ENCODE measurements around the gene CFAP68. TPM values are rescaled to one million over a fixed set of nuclear protein-coding genes. Genes with fewer than 3 reads are reported as not detected.

Gene CFAP68
- total RNA-seq, 4 donors from 2014 or later, result 8.2 to 20.9 (median 9.8) TPM

DNA sequence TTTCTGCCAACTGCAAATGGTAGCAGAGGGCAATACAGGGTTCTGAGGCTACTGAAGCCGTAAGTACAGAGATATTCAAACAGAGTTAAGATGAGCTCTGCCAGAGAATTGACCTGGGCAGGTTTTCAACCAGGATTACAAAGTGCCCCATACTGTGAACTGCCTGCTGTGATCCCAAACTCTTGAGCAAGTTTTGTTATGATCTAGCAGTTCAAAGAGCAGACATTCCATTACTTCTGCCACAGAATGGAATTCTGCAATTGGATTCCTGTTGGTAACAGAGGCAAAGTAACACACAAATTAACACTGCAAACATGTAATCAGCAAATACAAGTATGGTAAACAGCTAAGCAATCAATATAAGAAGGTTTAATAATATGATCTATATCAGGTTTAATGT lies 39.2 kb upstream of the CFAP68 start:
- no peak for TF ChIP-seq POLR2A (IDR thresholded peaks at IDR 0.05)
- TF ChIP-seq, protein P1, sequence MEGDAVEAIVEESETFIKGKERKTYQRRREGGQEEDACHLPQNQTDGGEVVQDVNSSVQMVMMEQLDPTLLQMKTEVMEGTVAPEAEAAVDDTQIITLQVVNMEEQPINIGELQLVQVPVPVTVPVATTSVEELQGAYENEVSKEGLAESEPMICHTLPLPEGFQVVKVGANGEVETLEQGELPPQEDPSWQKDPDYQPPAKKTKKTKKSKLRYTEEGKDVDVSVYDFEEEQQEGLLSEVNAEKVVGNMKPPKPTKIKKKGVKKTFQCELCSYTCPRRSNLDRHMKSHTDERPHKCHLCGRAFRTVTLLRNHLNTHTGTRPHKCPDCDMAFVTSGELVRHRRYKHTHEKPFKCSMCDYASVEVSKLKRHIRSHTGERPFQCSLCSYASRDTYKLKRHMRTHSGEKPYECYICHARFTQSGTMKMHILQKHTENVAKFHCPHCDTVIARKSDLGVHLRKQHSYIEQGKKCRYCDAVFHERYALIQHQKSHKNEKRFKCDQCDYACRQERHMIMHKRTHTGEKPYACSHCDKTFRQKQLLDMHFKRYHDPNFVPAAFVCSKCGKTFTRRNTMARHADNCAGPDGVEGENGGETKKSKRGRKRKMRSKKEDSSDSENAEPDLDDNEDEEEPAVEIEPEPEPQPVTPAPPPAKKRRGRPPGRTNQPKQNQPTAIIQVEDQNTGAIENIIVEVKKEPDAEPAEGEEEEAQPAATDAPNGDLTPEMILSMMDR (IDR thresholded peaks at IDR 0.05 in 4 of 5, conservative IDR thresholded peaks at IDR 0.05 in 1 of 5), result no peak
- no peak for ATAC-seq
- in situ Hi-C loops (cut with MboI; ENCODE audit: low sequenced_read_pairs in 4 of 4), result loop anchor here (5.0 to 10.0 kb wide), 7 partner anchors 55 to 275 kb away; partner anchors contain the start of gene SIK2 (in 1 of the 4)

DNA sequence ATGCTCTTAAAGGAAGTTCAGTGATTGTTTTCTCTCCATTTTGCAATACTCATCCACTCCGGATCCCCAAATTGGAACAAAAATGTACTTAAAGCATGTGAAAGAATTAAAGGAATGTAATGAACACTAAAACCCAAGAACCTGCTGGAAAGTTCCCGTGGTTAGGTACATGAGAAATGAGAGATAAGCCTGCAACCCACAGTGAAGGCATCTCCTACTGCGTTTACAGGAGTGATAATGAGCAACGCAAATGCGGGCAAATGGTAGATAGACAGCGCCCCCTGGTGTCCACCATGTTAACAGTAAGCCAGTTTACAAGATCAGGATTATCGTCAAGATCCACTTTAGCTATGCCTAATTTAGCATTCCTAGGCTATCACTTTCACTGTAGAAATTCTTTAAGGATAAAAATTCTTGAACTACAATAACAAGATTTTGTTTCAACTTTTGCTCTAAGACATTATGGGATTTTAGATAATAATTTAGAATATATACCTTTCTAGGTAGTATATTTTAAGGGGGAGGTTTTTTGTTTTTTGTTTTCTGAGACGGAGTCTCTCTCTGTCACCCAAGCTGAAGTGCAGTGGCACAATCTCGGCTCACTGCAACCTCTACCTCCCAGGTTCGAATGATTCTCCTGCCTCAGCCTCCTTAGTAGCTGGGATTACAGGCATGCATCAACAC lies 37.8 kb upstream of the CFAP68 start:
- intact Hi-C loops (cut with DNase I; ENCODE audit: low total_unique reads) (loop anchor here (1.0 to 2.0 kb wide), 3 partner anchors 65 to 276 kb away; partner anchors contain the start of gene SIK2), in situ Hi-C loops (cut with MboI; ENCODE audit: low sequenced_read_pairs in 4 of 4) (loop anchor here (5.0 to 10.0 kb wide), 7 partner anchors 57 to 277 kb away; partner anchors contain the start of gene SIK2 (in 1 of the 4))
- Histone ChIP-seq H3K9me3 (no peaks in the 10 kb centered on the region), H3K36me3 (peaks cover 0 to 26% of the 10 kb centered on the region in 2 donors), H3K4me1 (peaks cover 32 to 39% of the 10 kb centered on the region in 2 donors), H3K27me3 (no peaks in the 10 kb centered on the region), H3K4me3 (no peak overlapping the region), H3K27ac (peak overlapping the region; percentile 39 to 81 (median 72))
- TF ChIP-seq, protein P1 (IDR thresholded peaks at IDR 0.05 in 4 of 5, conservative IDR thresholded peaks at IDR 0.05 in 1 of 5), result peak; percentile 83 to 93 (median 90)
- no peak for TF ChIP-seq POLR2A (IDR thresholded peaks at IDR 0.05)
- DNase-seq (peak; percentile 70 to 86), ATAC-seq (peak; percentile 83 to 85)

More for the DNA sequence above, 39.2 kb upstream of the CFAP68 start:
- no peaks in the 10 kb centered on the region for H3K27me3 ChIP-seq
- no peak overlapping the region for H3K4me3 ChIP-seq
- DNase-seq, result no peak
- H3K27ac ChIP-seq, result peak overlapping the region; percentile 57 to 81 (median 72)
- intact Hi-C loops (cut with DNase I; ENCODE audit: low total_unique reads), result loop anchor here (2.0 kb wide), 1 partner anchor 63 kb away; no protein-coding TSS in a partner anchor
- peaks cover 0 to 24% of the 10 kb centered on the region in 2 donors for H3K36me3 ChIP-seq
- no peaks in the 10 kb centered on the region for H3K9me3 ChIP-seq
- H3K4me1 ChIP-seq, result peaks cover 34 to 45% of the 10 kb centered on the region in 2 donors

DNA sequence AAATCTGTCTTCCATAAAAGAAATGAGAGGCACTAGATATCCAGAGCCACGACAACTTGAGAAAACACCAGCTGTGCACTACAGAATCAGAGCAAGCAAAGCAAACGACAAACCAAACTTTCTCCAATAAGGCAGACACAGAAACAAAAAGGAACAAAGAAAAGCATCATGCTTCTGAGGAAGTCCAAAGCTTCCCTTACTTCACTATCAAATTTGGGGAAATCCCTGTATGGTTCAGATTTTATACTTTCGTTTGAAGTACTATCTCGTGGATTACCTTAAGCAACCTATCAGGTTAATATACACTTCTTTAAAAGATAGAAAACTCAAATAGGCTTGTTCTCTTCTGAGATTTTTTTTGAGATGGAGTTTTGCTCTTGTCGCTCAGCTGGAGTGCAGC lies 35.7 kb upstream of the CFAP68 start:
- H3K36me3 ChIP-seq, result peaks cover 0 to 40% of the 10 kb centered on the region in 2 donors
- no peaks in the 10 kb centered on the region for H3K27me3 ChIP-seq
- DNase-seq (no peak), ATAC-seq (no peak)
- no peak for TF ChIP-seq POLR2A (IDR thresholded peaks at IDR 0.05)
- TF ChIP-seq, protein P1 (IDR thresholded peaks at IDR 0.05 in 4 of 5, conservative IDR thresholded peaks at IDR 0.05 in 1 of 5), result no peak
- intact Hi-C loops (cut with DNase I; ENCODE audit: low total_unique reads), result no loop called here
- no peak overlapping the region for H3K4me3 ChIP-seq
- in situ Hi-C loops (cut with MboI; ENCODE audit: low sequenced_read_pairs in 4 of 4), result loop anchor here (5.0 to 10.0 kb wide), 7 partner anchors 59 to 279 kb away; partner anchors contain the start of gene SIK2 (in 1 of the 4)
- H3K4me1 ChIP-seq, result peaks cover 13 to 22% of the 10 kb centered on the region in 2 donors
- no peak overlapping the region for H3K27ac ChIP-seq
- no peaks in the 10 kb centered on the region for H3K9me3 ChIP-seq

DNA sequence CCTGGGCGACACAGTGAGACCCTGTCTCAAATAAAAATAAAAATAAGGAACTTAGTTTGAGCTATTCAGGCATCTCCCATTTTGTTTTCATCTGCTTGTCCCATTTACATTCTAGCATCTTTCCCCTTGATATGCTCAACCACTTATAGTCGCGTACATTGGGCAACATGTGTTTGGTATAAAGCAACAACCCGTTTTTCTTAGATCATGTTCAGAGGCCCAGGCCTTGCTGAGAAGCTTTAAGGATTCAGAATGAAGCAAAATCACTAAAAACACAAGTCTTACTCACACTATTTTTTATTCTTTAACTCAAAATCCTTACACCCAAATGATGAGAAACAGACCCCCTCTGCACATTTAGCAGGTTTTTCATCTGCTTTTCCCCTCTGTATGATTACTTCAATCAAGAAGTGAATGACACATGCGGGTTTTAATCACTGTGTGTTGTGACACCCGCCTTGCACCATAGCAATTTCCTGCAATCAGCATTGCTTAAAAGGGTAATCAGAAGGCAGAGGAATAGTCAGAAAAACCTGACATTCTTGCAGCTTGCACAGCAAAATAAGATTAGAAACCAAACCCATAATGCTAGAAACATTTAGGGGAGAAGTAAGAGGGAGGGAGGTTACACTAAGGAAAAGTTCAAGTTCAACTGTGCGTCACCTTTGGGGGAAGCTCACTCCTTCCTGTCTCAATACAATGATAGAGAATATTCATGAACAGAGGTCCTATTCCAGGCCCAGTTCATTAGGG lies 33.9 kb upstream of the CFAP68 start:
- H3K4me3 ChIP-seq, result no peak overlapping the region
- peaks cover 0 to 57% of the 10 kb centered on the region in 2 donors for H3K36me3 ChIP-seq
- H3K4me1 ChIP-seq, result peaks cover 8 to 12% of the 10 kb centered on the region in 2 donors
- H3K9me3 ChIP-seq, result no peaks in the 10 kb centered on the region
- intact Hi-C loops (cut with DNase I; ENCODE audit: low total_unique reads), result no loop called here
- in situ Hi-C loops (cut with MboI; ENCODE audit: low sequenced_read_pairs in 4 of 4), result loop anchor here in 3 of 4 donors (10.0 kb wide), 3 partner anchors 61 to 281 kb away; no protein-coding TSS in a partner anchor
- H3K27me3 ChIP-seq, result no peaks in the 10 kb centered on the region
- DNase-seq (no peak), ATAC-seq (no peak)
- no peak for TF ChIP-seq POLR2A (IDR thresholded peaks at IDR 0.05)
- TF ChIP-seq, protein P1 (IDR thresholded peaks at IDR 0.05 in 4 of 5, conservative IDR thresholded peaks at IDR 0.05 in 1 of 5), result no peak
- no peak overlapping the region for H3K27ac ChIP-seq
